ENCODE measurements around the gene WFDC5.

The WFDC5 gene

DNA sequence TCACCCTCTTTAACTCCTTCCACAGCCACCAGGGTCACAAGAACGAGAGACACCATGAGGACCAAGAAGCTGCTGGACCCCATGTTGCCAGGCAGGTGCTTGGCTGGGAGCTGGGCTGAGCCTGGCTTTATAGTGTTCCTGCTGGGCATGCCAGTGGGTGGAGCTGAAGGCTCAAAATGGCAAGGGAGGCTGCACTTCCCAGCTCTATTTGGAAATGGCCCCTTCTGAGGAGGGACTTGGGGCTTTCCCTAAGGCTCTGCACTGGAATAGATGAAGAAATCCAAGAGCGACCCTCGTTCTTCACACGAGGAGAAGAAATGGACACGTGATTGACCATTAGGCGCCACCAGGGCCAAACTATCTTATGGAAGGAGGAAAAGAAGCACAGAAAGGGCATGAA lies 9.4 kb upstream of the WFDC5 start, which contains the start of gene WFDC12:
WFDC12 (minus strand) TSS at position 101 of the 400 bp plus-strand sequence; CDS start at position 83, 18 bp downstream.
- H3K36me3 Mint-ChIP-seq: no peaks in the 10 kb centered on the region
- no peak within 1 kb of the TSS for H3K27ac Mint-ChIP-seq
- H3K4me1 Mint-ChIP-seq: no peaks in the 10 kb centered on the region
- H3K4me3 Mint-ChIP-seq: no peak within 1 kb of the TSS
- peaks cover 17% of the 10 kb centered on the region for H3K27me3 Mint-ChIP-seq
- no peaks in the 10 kb centered on the region for H3K9me3 Mint-ChIP-seq

GRCh38 chr20:45121388-45121787 lies 6.4 kb upstream of the WFDC5 start:
- Mint-ChIP-seq H3K27me3 (peaks cover 8% of the 10 kb centered on the region), H3K4me3 (no peak overlapping the region), H3K9me3 (no peaks in the 10 kb centered on the region), H3K36me3 (no peaks in the 10 kb centered on the region), H3K4me1 (no peaks in the 10 kb centered on the region), H3K27ac (no peak overlapping the region)

- Mint-ChIP-seq H3K4me3 (no peak overlapping the region), H3K4me1 (no peaks in the 10 kb centered on the region)
Measured at GRCh38 chr20:45119556-45120266, 4.7 kb upstream of the WFDC5 start.

DNA sequence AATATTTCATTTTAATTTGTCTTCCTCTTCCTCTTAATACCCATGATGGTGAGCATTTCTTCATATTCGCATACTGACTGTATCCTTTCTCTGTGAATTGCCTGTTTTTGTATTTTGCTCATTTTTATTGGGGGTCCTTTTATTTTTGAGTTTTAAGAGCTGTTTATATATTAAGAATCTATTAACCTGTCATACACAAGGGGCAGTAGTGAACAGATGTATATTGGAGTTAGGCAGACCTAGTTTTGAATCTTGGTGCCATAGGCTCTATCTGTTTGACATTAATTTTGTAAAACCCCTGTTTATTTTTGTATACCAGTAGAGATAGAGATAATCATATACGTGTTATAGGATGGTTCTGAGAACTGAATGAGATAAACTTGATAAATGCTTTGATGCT lies 3.1 kb upstream of the WFDC5 start:
- Mint-ChIP-seq H3K27ac (no peak overlapping the region), H3K4me3 (no peak overlapping the region), H3K36me3 (no peaks in the 10 kb centered on the region), H3K4me1 (no peaks in the 10 kb centered on the region), H3K9me3 (no peaks in the 10 kb centered on the region), H3K27me3 (peaks cover 4% of the 10 kb centered on the region)

More at GRCh38 chr20:45119556-45120266, 4.7 kb upstream of the WFDC5 start:
- Mint-ChIP-seq H3K27me3 (peaks cover 4% of the 10 kb centered on the region), H3K27ac (no peak overlapping the region), H3K9me3 (no peaks in the 10 kb centered on the region), H3K36me3 (no peaks in the 10 kb centered on the region)

- no peak overlapping the region for H3K4me3 Mint-ChIP-seq
- H3K9me3 Mint-ChIP-seq: no peaks in the 10 kb centered on the region
- no peak overlapping the region for H3K27ac Mint-ChIP-seq
- peaks cover 4% of the 10 kb centered on the region for H3K27me3 Mint-ChIP-seq
- H3K36me3 Mint-ChIP-seq: no peaks in the 10 kb centered on the region
- H3K4me1 Mint-ChIP-seq: no peaks in the 10 kb centered on the region
Measured at GRCh38 chr20:45117581-45117980, 2.6 kb upstream of the WFDC5 start.

DNA sequence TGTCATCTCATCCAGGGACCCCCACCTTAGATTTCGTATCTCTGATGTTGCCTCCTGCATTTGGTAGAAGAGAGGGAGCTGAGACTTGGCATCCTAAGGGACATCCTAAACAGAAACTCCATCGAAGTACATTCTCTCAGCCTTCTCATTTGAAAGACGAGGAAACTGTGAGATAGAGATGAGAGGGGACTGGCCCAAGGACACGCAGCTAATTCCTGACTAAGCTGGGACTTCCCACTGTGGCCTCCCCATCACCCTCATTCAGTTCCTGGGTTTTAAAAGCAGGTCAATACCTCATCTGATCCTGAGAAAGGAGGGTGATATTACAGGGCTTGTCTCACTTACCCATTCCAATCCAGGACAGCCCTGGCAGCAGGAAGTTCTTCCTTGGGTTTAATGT lies 855 bp upstream of the WFDC5 start:
- Mint-ChIP-seq H3K4me3 (no peak overlapping the region), H3K27ac (no peak overlapping the region), H3K27me3 (peaks cover 2% of the 10 kb centered on the region), H3K9me3 (no peaks in the 10 kb centered on the region), H3K36me3 (no peaks in the 10 kb centered on the region), H3K4me1 (no peaks in the 10 kb centered on the region)

GRCh38 chr20:45115386-45115774 lies 406 bp upstream of the WFDC5 start:
- H3K27me3 Mint-ChIP-seq: peaks cover 2% of the 10 kb centered on the region
- no peaks in the 10 kb centered on the region for H3K4me1 Mint-ChIP-seq
- no peak overlapping the region for H3K4me3 Mint-ChIP-seq
- no peaks in the 10 kb centered on the region for H3K36me3 Mint-ChIP-seq
- no peaks in the 10 kb centered on the region for H3K9me3 Mint-ChIP-seq
- H3K27ac Mint-ChIP-seq: no peak overlapping the region

- H3K27ac Mint-ChIP-seq: no peak overlapping the region
- no peak overlapping the region for H3K4me3 Mint-ChIP-seq
- H3K36me3 Mint-ChIP-seq: no peaks in the 10 kb centered on the region
- H3K27me3 Mint-ChIP-seq: peaks cover 4% of the 10 kb centered on the region
- H3K4me1 Mint-ChIP-seq: no peaks in the 10 kb centered on the region
- no peaks in the 10 kb centered on the region for H3K9me3 Mint-ChIP-seq
Measured at GRCh38 chr20:45113865-45114264, 1.1 kb downstream of the WFDC5 start.

DNA sequence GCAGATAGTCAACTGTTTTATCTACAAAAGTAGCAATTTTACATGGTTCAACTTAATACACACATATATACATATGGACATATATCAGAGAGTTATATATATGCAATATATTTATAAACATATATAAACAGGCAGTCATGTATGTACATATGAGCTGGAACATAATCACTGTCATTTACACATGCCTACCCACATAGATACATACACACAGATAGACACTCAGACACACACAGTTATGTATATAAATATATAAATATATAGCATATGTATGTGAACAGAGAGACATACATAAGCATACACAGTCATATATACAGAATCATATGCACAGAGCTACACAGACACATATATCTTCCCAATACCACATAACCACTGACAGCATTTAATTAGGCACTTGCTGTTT lies 2.2 kb downstream of the WFDC5 start:
- no peaks in the 10 kb centered on the region for H3K36me3 Mint-ChIP-seq
- H3K4me3 Mint-ChIP-seq: no peak overlapping the region
- no peaks in the 10 kb centered on the region for H3K4me1 Mint-ChIP-seq
- H3K27me3 Mint-ChIP-seq: peaks cover 1% of the 10 kb centered on the region
- no peak overlapping the region for H3K27ac Mint-ChIP-seq
- no peaks in the 10 kb centered on the region for H3K9me3 Mint-ChIP-seq

DNA sequence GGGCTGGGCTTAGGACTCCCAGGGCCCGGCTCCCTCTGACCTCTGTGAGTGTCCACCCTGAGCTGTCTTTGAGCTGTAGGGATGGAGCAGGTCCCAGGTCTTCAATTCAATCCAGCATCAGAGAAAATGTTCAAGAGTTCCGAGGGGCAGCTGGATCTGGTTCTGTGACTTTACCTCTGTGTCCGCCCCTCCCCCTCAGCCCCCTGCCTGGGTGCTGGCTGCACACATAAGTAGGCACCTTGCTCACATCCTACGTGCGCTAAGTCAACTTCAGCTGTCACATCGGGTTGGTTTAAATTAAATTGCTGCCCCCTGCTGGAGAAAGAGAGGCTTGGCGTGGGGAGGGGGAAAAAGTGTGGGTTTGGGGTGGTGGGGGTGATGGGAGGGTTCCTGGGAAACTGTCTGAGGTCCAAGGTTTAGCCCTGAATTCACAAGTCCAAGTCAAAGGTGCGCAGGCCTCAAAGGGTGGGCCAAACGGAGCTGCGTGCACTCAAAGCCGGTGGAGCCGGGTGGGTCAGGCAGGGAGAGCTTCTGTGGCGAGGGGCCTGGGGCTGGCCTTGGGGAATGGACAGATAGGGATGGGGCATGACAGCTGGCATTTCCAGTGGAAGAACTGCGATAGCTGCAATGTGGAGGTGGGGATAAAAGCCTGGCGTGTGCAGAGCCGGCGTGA lies 3.0 kb downstream of the WFDC5 start:
- H3K36me3 Mint-ChIP-seq: no peaks in the 10 kb centered on the region
- H3K27ac Mint-ChIP-seq: no peak overlapping the region
- H3K4me1 Mint-ChIP-seq: no peaks in the 10 kb centered on the region
- H3K4me3 Mint-ChIP-seq: no peak overlapping the region
- H3K9me3 Mint-ChIP-seq: no peaks in the 10 kb centered on the region
- H3K27me3 Mint-ChIP-seq: peaks cover 1% of the 10 kb centered on the region

GRCh38 chr20:45111285-45111684 lies 3.7 kb downstream of the WFDC5 start:
- H3K27ac Mint-ChIP-seq: no peak overlapping the region

DNA sequence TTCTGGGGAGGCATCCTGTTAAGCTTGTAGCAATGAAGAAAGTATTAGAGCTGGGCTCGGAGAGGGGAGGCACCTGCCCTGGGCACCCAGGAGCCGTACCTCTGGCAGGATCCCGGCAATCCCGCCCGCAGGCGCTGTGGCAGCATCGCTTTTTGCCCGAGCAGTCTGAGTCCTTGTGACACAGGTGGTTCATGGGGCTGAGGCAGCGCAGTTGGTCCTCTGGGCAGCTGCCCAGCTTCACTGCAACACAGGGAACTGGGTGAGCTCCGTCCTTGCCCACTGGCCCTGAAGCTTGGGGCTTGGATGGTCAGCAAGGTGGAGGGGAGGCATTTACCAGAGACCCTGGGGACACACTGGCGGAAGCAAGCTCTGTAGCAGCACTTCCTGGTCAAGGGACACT lies 4.7 kb downstream of the WFDC5 start:
- Mint-ChIP-seq H3K36me3 (no peaks in the 10 kb centered on the region), H3K27me3 (peaks cover 1% of the 10 kb centered on the region), H3K9me3 (no peaks in the 10 kb centered on the region), H3K4me3 (no peak overlapping the region), H3K4me1 (no peaks in the 10 kb centered on the region), H3K27ac (no peak overlapping the region)

More at GRCh38 chr20:45111285-45111684, 3.7 kb downstream of the WFDC5 start:
- H3K36me3 Mint-ChIP-seq: no peaks in the 10 kb centered on the region
- no peaks in the 10 kb centered on the region for H3K9me3 Mint-ChIP-seq
- peaks cover 1% of the 10 kb centered on the region for H3K27me3 Mint-ChIP-seq
- H3K4me3 Mint-ChIP-seq: no peak overlapping the region
- no peaks in the 10 kb centered on the region for H3K4me1 Mint-ChIP-seq

DNA sequence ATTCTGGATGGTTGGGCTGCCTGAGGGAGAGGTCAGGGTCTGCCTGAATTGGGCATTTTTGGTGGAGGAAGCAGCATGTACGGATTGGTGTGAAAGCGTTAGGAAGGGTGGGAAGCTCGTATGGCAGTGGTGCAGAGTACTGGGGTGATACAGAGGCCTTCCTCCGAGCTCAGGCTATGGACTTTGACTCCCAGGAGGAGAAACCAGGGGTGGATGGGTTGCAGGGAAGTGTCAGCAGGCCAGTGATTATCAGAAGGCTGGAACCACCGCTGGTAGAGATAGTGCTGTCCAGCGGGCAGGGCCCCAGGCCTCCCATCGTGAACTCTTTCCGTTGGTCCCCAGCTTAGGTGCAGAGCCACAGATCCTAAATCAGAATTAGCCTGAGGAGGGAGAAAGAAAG lies 5.3 kb downstream of the WFDC5 start:
- Mint-ChIP-seq H3K4me3 (no peak overlapping the region), H3K36me3 (no peaks in the 10 kb centered on the region), H3K27ac (no peak overlapping the region), H3K4me1 (no peaks in the 10 kb centered on the region), H3K9me3 (no peaks in the 10 kb centered on the region), H3K27me3 (peaks cover 1% of the 10 kb centered on the region)

- Mint-ChIP-seq H3K4me1 (peaks cover 3% of the 10 kb centered on the region), H3K27ac (no peak overlapping the region), H3K36me3 (no peaks in the 10 kb centered on the region), H3K4me3 (no peak overlapping the region), H3K27me3 (peaks cover 13% of the 10 kb centered on the region), H3K9me3 (no peaks in the 10 kb centered on the region)
Measured at GRCh38 chr20:45105317-45105716, 9.7 kb downstream of the WFDC5 start.

DNA sequence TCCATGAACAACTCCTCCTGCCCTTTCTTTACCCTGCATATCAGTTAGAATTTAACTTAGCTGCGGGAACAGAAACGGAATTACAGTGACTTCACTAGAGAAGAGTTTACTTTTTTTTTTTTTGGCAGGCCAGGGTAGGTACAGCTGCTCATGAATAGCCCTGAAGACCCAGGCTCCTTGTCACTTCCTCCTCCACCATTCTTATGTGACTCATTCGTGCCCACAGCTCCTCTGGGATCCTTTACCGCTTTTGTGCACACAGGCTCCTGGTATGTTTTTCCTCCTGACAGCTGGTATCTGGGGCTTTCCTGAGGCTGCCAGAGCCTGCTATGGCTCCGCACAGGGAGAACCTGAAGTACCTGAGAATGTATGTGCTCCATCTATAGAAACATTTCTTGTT lies 10.2 kb downstream of the WFDC5 start:
- peaks cover 3% of the 10 kb centered on the region for H3K4me1 Mint-ChIP-seq
- no peak overlapping the region for H3K27ac Mint-ChIP-seq
- H3K9me3 Mint-ChIP-seq: no peaks in the 10 kb centered on the region
- H3K4me3 Mint-ChIP-seq: no peak overlapping the region
- H3K36me3 Mint-ChIP-seq: no peaks in the 10 kb centered on the region
- peaks cover 18% of the 10 kb centered on the region for H3K27me3 Mint-ChIP-seq

- Mint-ChIP-seq H3K9me3 (no peaks in the 10 kb centered on the region), H3K27ac (no peak overlapping the region), H3K36me3 (no peaks in the 10 kb centered on the region), H3K4me1 (peaks cover 3% of the 10 kb centered on the region), H3K27me3 (peaks cover 27% of the 10 kb centered on the region), H3K4me3 (no peak overlapping the region)
Measured at GRCh38 chr20:45103072-45103471, 11.9 kb downstream of the WFDC5 start.
